Superior temporal gyrus (tissue), 1 donor: Measurements from ENCODE around the gene NTNG1.
A peak's percentile ranks its signal among the peaks of the same experiment; 100 is the strongest.

Experiments used
- DNase-seq: peaks from one replicate; pipeline ENCODE4 v3.0.0-alpha.2; 2016; ENCODE audit errors: extremely low spot score

NTNG1 gene

GRCh38 chr1:107404756-107405155 is 263.9 kb downstream of the NTNG1 start:
- DNase-seq, result no peak

- DNase-seq, result peak; percentile 55
Observed at GRCh38 chr1:107405236-107405635, 264.4 kb downstream of the NTNG1 start.

GRCh38 chr1:107407011-107407410 is 266.2 kb downstream of the NTNG1 start:
- DNase-seq, result no peak

GRCh38 chr1:107413546-107413945 is 272.7 kb downstream of the NTNG1 start:
- DNase-seq, result no peak

- DNase-seq, result no peak
Observed at GRCh38 chr1:107413951-107414350, 273.1 kb downstream of the NTNG1 start.

GRCh38 chr1:107414550-107414949 is 273.7 kb downstream of the NTNG1 start:
- no peak for DNase-seq

- DNase-seq, result no peak
Observed at GRCh38 chr1:107415241-107415640, 274.4 kb downstream of the NTNG1 start.

- DNase-seq, result no peak
Observed at GRCh38 chr1:107419003-107419402, 278.2 kb downstream of the NTNG1 start.

- DNase-seq, result no peak
Observed at GRCh38 chr1:107422901-107423300, 282.1 kb downstream of the NTNG1 start.

- DNase-seq, result peak; percentile 64
Observed at GRCh38 chr1:107430540-107431228, 289.8 kb downstream of the NTNG1 start.

GRCh38 chr1:107432108-107432507 is 291.3 kb downstream of the NTNG1 start:
- no peak for DNase-seq

- no peak for DNase-seq
Observed at GRCh38 chr1:107433068-107433467, 292.2 kb downstream of the NTNG1 start.

GRCh38 chr1:107433635-107434360 is 293.0 kb downstream of the NTNG1 start:
- no peak for DNase-seq

- DNase-seq, result no peak
Observed at GRCh38 chr1:107434361-107434693, 293.5 kb downstream of the NTNG1 start.

GRCh38 chr1:107436552-107437241 is 295.9 kb downstream of the NTNG1 start:
- DNase-seq, result no peak

GRCh38 chr1:107439567-107439966 is 298.7 kb downstream of the NTNG1 start:
- no peak for DNase-seq

GRCh38 chr1:107442551-107442950 is 301.7 kb downstream of the NTNG1 start:
- no peak for DNase-seq

- no peak for DNase-seq
Observed at GRCh38 chr1:107443027-107443426, 302.2 kb downstream of the NTNG1 start.

GRCh38 chr1:107443860-107444259 is 303.0 kb downstream of the NTNG1 start:
- no peak for DNase-seq

GRCh38 chr1:107444302-107444701 is 303.5 kb downstream of the NTNG1 start:
- DNase-seq, result no peak

- DNase-seq, result no peak
Observed at GRCh38 chr1:107449326-107449725, 308.5 kb downstream of the NTNG1 start.

GRCh38 chr1:107450899-107451664 is 310.2 kb downstream of the NTNG1 start:
- no peak for DNase-seq
